ENCODE measurements around the gene TNFRSF13B. TPM values are rescaled to one million over a fixed set of nuclear protein-coding genes. Genes with fewer than 3 reads are reported as not detected.

Gene TNFRSF13B
- total RNA-seq, 1 donor from 2014 or later = not detected

- Mint-ChIP-seq H3K4me1 (ENCODE audit: unreplicated experiment) (peaks cover 29% of the 10 kb centered on the region), H3K36me3 (ENCODE audit: low read depth, unreplicated experiment) (peaks cover 5% of the 10 kb centered on the region)
- DNase-seq (ENCODE audit: low spot score) = no peak
Observed at GRCh38 chr17:16987830-16988601, 16.1 kb upstream of the TNFRSF13B start.

GRCh38 chr17:16987066-16987829, 15.3 kb upstream of the TNFRSF13B start:
- Mint-ChIP-seq H3K4me3 (ENCODE audit: unreplicated experiment) (no peak overlapping the region), H3K36me3 (ENCODE audit: low read depth, unreplicated experiment) (peaks cover 5% of the 10 kb centered on the region), H3K27me3 (ENCODE audit: unreplicated experiment) (peaks cover 11% of the 10 kb centered on the region), H3K9me3 (ENCODE audit: unreplicated experiment) (no peaks in the 10 kb centered on the region), H3K4me1 (ENCODE audit: unreplicated experiment) (peaks cover 29% of the 10 kb centered on the region), H3K27ac (ENCODE audit: unreplicated experiment) (no peak overlapping the region)
- no peak for DNase-seq (ENCODE audit: low spot score)
- TF ChIP-seq CTCF (IDR thresholded peaks at IDR 0.05; ENCODE audit: unreplicated experiment) = no peak

More at GRCh38 chr17:16987830-16988601, 16.1 kb upstream of the TNFRSF13B start:
- Mint-ChIP-seq H3K27ac (ENCODE audit: unreplicated experiment) (no peak overlapping the region), H3K9me3 (ENCODE audit: unreplicated experiment) (no peaks in the 10 kb centered on the region), H3K4me3 (ENCODE audit: unreplicated experiment) (no peak overlapping the region), H3K27me3 (ENCODE audit: unreplicated experiment) (peaks cover 13% of the 10 kb centered on the region)
- no peak for TF ChIP-seq CTCF (IDR thresholded peaks at IDR 0.05; ENCODE audit: unreplicated experiment)

- H3K4me1 Mint-ChIP-seq (ENCODE audit: unreplicated experiment) = peaks cover 27% of the 10 kb centered on the region
- no peaks in the 10 kb centered on the region for H3K9me3 Mint-ChIP-seq (ENCODE audit: unreplicated experiment)
- no peak for DNase-seq (ENCODE audit: low spot score)
- peaks cover 13% of the 10 kb centered on the region for H3K27me3 Mint-ChIP-seq (ENCODE audit: unreplicated experiment)
- H3K27ac Mint-ChIP-seq (ENCODE audit: unreplicated experiment) = no peak overlapping the region
- TF ChIP-seq CTCF (IDR thresholded peaks at IDR 0.05; ENCODE audit: unreplicated experiment) = no peak
- H3K36me3 Mint-ChIP-seq (ENCODE audit: low read depth, unreplicated experiment) = peaks cover 5% of the 10 kb centered on the region
- H3K4me3 Mint-ChIP-seq (ENCODE audit: unreplicated experiment) = no peak overlapping the region
Observed at GRCh38 chr17:16986391-16986790, 14.5 kb upstream of the TNFRSF13B start.

DNA sequence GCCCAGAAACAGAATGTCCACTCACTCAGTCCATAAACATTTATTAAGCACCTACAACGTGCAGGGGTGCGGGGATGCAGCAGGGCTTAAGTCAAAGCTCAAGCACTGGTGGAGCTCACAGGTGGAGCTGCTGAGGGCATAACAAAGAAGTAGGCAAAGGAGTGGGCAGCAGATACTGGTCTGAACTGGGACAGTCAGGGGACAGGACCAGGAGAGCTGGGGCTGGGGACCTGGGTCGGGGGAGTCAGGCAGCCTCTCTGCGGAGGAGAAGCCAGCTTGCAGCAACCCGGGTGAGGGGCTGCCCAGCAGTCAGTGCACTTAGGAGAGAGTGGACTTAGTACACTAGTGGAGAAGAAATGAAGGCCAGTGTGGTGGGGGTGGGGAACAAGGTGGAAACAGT, 10.0 kb upstream of the TNFRSF13B start:
- H3K9me3 Mint-ChIP-seq (ENCODE audit: unreplicated experiment) = no peaks in the 10 kb centered on the region
- no peak for TF ChIP-seq CTCF (IDR thresholded peaks at IDR 0.05; ENCODE audit: unreplicated experiment)
- no peak overlapping the region for H3K27ac Mint-ChIP-seq (ENCODE audit: unreplicated experiment)
- H3K4me1 Mint-ChIP-seq (ENCODE audit: unreplicated experiment) = peaks cover 9% of the 10 kb centered on the region
- H3K27me3 Mint-ChIP-seq (ENCODE audit: unreplicated experiment) = peaks cover 11% of the 10 kb centered on the region
- H3K4me3 Mint-ChIP-seq (ENCODE audit: unreplicated experiment) = no peak overlapping the region
- no peak for DNase-seq (ENCODE audit: low spot score)
- no peaks in the 10 kb centered on the region for H3K36me3 Mint-ChIP-seq (ENCODE audit: low read depth, unreplicated experiment)

All from endothelial cell (in vitro differentiated cells).